Loucy (cell line): Measurements from ENCODE around the gene HTR3D.

ENCODE experiments used
- H2AFZ ChIP-seq: fragments of 200-600 bp; sonication (generic); 2 replicates; pipeline ENCODE4 v1.6.0; 2016; ENCODE audit warnings: antibody characterized with exemption, mild to moderate bottlenecking, low read length, moderate library complexity
- H3F3A ChIP-seq: fragments of 200-600 bp; 2 replicates; pipeline ENCODE4 v1.6.0; 2016; ENCODE audit warnings: antibody characterized with exemption, low read depth, mild to moderate bottlenecking
- H3K27me3 ChIP-seq: fragments of 200-600 bp; sonication (generic); 2 replicates; pipeline ENCODE4 v1.6.1; 2014; ENCODE audit warnings: low read length, mild to moderate bottlenecking; ENCODE audit not compliant: insufficient read depth, poor library complexity, severe bottlenecking
- H3K36me3 ChIP-seq: fragments of 200-600 bp; sonication (generic); 2 replicates; pipeline ENCODE4 v1.6.1; 2016; ENCODE audit warnings: low read length; ENCODE audit not compliant: insufficient read depth
- H3K4me1 ChIP-seq: fragments of 200-600 bp; sonication (generic); 2 replicates; pipeline ENCODE4 v1.5.1; 2014; ENCODE audit warnings: low read length, mild to moderate bottlenecking; ENCODE audit not compliant: insufficient read depth, poor library complexity, severe bottlenecking
- H3K4me2 ChIP-seq: fragments of 200-600 bp; sonication (generic); 2 replicates; pipeline ENCODE4 v1.6.0; 2014; ENCODE audit warnings: antibody characterized with exemption, low read length, low read depth, mild to moderate bottlenecking; ENCODE audit not compliant: poor library complexity, severe bottlenecking
- H3K4me3 ChIP-seq: fragments of 200-600 bp; sonication (generic); 2 replicates; pipeline ENCODE4 v1.5.1; 2014; ENCODE audit warnings: low read length, mild to moderate bottlenecking, mixed read lengths; ENCODE audit not compliant: poor library complexity, severe bottlenecking
- H3K79me2 ChIP-seq: fragments of 200-600 bp; sonication (generic); 2 replicates; pipeline ENCODE4 v1.6.1; 2014; ENCODE audit warnings: low read length; ENCODE audit not compliant: insufficient read depth
- H3K9ac ChIP-seq: fragments of 200-600 bp; sonication (generic); 2 replicates; pipeline ENCODE4 v1.6.0; 2014; ENCODE audit warnings: mild to moderate bottlenecking, low read depth, low read length, moderate library complexity; ENCODE audit not compliant: poor library complexity, severe bottlenecking
- H3K9me2 ChIP-seq: fragments of 200-600 bp; sonication (generic); replicated peaks from 2 replicates; pipeline ENCODE4 v1.6.1; 2016; ENCODE audit warnings: low read depth, low read length, mixed read lengths
- H3K9me3 ChIP-seq: fragments of 200-600 bp; sonication (generic); 2 replicates; pipeline ENCODE4 v1.6.1; 2014; ENCODE audit warnings: mild to moderate bottlenecking, antibody characterized with exemption, low read length, low read depth; ENCODE audit not compliant: insufficient read depth
- H4K20me1 ChIP-seq: fragments of 200-600 bp; sonication (generic); 2 replicates; pipeline ENCODE4 v1.6.0; 2014; ENCODE audit warnings: antibody characterized with exemption, low read length, mild to moderate bottlenecking; ENCODE audit not compliant: insufficient read depth, poor library complexity, severe bottlenecking
- EZH2phosphoT487 ChIP-seq: fragments of 200-600 bp; IDR thresholded peaks from 2 replicates; pipeline ENCODE4 v1.6.1; 2018; ENCODE audit warnings: antibody characterized with exemption, mild to moderate bottlenecking, moderate library complexity, borderline replicate concordance
- TF ChIP-seq, protein P1 (sequence below): fragments of 200-600 bp; sonication (generic); conservative IDR thresholded peaks from 2 replicates; pipeline ENCODE4 v1.5.1; 2014; ENCODE audit warnings: mild to moderate bottlenecking, antibody characterized with exemption, low read length

Gene HTR3D

GRCh38 chr3:184015381-184016019, 16.0 kb upstream of the HTR3D start:
- H3K79me2 ChIP-seq, result peaks cover 9% of the 10 kb centered on the region
- H3F3A ChIP-seq, result no peaks in the 10 kb centered on the region
- H3K9ac ChIP-seq, result peak overlapping the region; percentile 79
- no peak for TF ChIP-seq EZH2phosphoT487
- TF ChIP-seq, protein P1, sequence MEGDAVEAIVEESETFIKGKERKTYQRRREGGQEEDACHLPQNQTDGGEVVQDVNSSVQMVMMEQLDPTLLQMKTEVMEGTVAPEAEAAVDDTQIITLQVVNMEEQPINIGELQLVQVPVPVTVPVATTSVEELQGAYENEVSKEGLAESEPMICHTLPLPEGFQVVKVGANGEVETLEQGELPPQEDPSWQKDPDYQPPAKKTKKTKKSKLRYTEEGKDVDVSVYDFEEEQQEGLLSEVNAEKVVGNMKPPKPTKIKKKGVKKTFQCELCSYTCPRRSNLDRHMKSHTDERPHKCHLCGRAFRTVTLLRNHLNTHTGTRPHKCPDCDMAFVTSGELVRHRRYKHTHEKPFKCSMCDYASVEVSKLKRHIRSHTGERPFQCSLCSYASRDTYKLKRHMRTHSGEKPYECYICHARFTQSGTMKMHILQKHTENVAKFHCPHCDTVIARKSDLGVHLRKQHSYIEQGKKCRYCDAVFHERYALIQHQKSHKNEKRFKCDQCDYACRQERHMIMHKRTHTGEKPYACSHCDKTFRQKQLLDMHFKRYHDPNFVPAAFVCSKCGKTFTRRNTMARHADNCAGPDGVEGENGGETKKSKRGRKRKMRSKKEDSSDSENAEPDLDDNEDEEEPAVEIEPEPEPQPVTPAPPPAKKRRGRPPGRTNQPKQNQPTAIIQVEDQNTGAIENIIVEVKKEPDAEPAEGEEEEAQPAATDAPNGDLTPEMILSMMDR, result no peak
- H2AFZ ChIP-seq, result no peak overlapping the region
- H3K9me2 ChIP-seq, result no peaks in the 10 kb centered on the region
- no peaks in the 10 kb centered on the region for H3K36me3 ChIP-seq
- peaks cover 41% of the 10 kb centered on the region for H3K4me1 ChIP-seq
- no peaks in the 10 kb centered on the region for H3K27me3 ChIP-seq
- H3K4me2 ChIP-seq, result peak overlapping the region; percentile 95
- H3K4me3 ChIP-seq, result peak overlapping the region; percentile 99
- no peaks in the 10 kb centered on the region for H4K20me1 ChIP-seq
- H3K9me3 ChIP-seq, result no peaks in the 10 kb centered on the region

- H2AFZ ChIP-seq, result no peak overlapping the region
- H3K36me3 ChIP-seq, result no peaks in the 10 kb centered on the region
- H3K9me3 ChIP-seq, result no peaks in the 10 kb centered on the region
- no peaks in the 10 kb centered on the region for H4K20me1 ChIP-seq
- H3K4me1 ChIP-seq, result peaks cover 41% of the 10 kb centered on the region
- peak overlapping the region; percentile 95 for H3K4me2 ChIP-seq
- TF ChIP-seq EZH2phosphoT487, result no peak
- TF ChIP-seq, protein P1, result no peak
- no peaks in the 10 kb centered on the region for H3F3A ChIP-seq
- H3K27me3 ChIP-seq, result no peaks in the 10 kb centered on the region
- H3K9me2 ChIP-seq, result no peaks in the 10 kb centered on the region
- peaks cover 9% of the 10 kb centered on the region for H3K79me2 ChIP-seq
- peak overlapping the region; percentile 99 for H3K4me3 ChIP-seq
- H3K9ac ChIP-seq, result peak overlapping the region; percentile 79
Observed at GRCh38 chr3:184016169-184016570, 15.4 kb upstream of the HTR3D start.

DNA sequence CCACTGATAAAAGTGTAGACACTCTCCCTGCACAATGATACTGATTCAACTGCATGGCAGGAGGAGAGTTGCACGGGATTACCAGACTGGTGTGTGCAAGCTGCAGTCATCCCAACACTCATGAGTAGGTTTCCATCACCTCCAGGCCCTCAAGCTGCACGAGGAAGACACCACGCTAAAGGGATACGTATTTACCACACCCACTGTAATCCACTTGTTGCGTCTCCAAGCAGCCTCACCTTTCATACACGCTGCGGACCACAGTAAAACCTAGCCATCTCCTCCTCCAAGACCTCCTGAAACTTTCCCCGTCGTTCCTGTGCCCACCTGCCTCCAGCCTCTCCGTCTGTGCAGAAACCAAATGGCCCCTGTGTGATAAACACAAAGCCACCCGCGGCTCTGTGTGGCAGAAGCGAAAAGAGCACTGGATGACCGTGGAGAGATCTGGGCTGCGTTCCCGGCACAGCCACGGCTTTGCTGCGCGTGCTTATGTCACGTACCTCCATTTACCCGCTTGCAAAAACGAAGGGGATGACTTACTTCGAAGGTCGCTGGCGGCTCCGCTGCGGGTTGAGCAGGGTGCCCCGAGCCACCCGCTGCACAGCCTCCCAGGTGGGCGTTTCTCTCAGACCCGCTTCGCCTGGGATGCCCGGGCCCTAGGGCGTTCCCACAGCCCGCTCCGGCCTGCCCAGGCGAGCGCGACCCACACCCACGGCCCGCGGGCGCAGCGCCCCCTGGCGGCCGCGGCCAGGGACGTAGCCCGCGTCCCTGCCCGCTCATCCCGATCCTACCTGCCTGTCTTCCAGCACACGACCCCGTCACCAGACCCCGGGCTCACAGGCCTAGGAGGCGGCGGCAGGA, 14.5 kb upstream of the HTR3D start:
- H3K27me3 ChIP-seq, result no peaks in the 10 kb centered on the region
- peak overlapping the region; percentile 100 for H2AFZ ChIP-seq
- no peaks in the 10 kb centered on the region for H3K9me2 ChIP-seq
- H4K20me1 ChIP-seq, result no peaks in the 10 kb centered on the region
- H3K9me3 ChIP-seq, result no peaks in the 10 kb centered on the region
- H3K4me3 ChIP-seq, result peak overlapping the region; percentile 99
- TF ChIP-seq, protein P1, result peak; percentile 87
- TF ChIP-seq EZH2phosphoT487, result no peak
- H3F3A ChIP-seq, result no peaks in the 10 kb centered on the region
- H3K36me3 ChIP-seq, result no peaks in the 10 kb centered on the region
- peak overlapping the region; percentile 95 for H3K4me2 ChIP-seq
- peaks cover 41% of the 10 kb centered on the region for H3K4me1 ChIP-seq
- H3K9ac ChIP-seq, result peak overlapping the region; percentile 79
- H3K79me2 ChIP-seq, result peaks cover 9% of the 10 kb centered on the region
